Measurements from ENCODE around the gene C22orf42.
"Not testable (repeated sequence)": the region's sequence is repeated elsewhere in the genome, so short reads cannot be mapped to it uniquely, and the experiment has no call there.

Gene C22orf42

DNA sequence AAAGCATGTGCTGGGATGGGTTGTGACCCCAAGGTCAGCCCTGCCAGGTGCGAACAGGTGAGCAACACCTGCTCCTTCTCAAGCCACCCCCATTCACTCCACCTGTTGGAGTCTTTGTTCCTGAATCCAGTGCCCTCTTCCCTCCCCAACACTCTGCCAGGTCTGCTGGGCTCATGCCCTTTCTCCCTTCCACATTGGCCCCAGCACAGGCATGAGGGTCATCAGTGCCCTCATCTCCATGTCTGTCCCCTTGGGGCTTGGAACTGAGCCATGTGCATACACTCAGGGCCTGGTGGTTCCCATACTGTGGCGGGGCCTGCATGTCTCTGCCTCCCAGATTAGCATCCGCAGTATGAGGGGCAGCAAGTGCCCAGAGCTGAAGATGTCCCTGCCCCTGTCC, 26.7 kb upstream of the C22orf42 start:
- no peak for DNase-seq (ENCODE audit: low spot score)
- FAIRE-seq = no peak

DNA sequence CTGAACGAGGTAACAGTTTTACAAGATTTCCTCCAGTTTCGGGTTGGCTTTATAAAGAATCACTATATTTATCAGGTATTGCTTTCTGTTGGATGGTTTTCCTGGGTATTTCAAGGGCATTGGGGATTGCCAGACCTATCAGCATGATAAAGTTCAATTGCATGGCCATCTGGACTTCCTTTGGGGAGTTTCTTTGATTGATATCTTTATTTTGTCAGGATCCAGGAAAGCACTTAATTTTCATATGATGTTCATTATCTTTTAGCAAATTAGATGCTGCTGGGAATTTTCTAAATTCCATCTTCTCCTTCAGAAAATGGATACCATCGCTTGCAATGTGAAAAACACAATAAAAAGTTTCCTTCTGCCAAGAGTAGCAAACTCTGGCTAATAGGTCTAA, 24.5 kb upstream of the C22orf42 start:
- FAIRE-seq (no peak), DNase-seq (ENCODE audit: low spot score) (no peak)

DNA sequence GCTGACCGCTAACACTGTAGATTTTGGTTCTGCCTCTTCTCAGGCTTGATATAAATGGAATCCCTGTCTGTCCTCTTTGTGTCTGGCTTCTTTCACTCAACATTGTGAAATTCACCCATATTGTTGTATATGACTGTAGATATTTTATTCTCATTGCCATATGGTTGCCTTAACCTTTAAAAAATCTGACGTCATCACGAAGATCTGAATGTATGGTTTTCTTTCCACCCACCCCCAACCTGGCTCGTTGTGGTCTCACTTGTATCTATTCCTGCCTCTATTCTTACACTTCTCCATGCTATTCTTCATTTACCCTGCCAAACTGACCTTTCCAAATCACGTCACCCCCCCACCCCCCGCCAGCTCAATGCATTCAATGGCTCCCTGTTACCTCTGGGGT, 21.9 kb upstream of the C22orf42 start:
- no peak for DNase-seq (ENCODE audit: low spot score)
- FAIRE-seq = peak; percentile 61

DNA sequence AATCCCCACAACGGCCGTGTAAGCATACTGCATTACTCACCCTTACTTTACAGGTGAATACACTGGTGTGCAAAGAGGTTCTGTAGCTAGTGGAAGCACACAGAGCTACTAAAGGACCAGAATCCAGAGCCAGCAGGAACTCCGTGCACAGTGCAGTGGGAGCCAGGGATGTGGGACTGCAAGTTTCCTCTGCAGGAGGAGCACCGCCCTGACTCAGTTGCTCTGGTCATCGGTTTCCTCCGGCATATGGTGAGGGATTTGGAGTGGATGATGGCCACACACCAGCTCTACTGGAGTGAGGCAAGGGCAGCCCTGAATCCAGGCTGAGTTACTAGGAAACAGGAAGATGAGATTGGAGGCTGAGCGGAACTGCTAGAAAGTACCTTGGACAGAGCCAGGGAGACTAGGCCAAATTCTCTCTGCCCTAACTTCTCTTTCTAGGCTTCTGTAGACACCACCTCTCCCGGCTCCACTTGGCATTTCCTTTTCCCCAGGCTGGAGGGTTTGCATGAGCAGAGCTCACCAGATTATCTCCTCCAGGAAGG, 18.2 kb upstream of the C22orf42 start:
- FAIRE-seq (peak; percentile 30), DNase-seq (ENCODE audit: low spot score) (no peak)

DNA sequence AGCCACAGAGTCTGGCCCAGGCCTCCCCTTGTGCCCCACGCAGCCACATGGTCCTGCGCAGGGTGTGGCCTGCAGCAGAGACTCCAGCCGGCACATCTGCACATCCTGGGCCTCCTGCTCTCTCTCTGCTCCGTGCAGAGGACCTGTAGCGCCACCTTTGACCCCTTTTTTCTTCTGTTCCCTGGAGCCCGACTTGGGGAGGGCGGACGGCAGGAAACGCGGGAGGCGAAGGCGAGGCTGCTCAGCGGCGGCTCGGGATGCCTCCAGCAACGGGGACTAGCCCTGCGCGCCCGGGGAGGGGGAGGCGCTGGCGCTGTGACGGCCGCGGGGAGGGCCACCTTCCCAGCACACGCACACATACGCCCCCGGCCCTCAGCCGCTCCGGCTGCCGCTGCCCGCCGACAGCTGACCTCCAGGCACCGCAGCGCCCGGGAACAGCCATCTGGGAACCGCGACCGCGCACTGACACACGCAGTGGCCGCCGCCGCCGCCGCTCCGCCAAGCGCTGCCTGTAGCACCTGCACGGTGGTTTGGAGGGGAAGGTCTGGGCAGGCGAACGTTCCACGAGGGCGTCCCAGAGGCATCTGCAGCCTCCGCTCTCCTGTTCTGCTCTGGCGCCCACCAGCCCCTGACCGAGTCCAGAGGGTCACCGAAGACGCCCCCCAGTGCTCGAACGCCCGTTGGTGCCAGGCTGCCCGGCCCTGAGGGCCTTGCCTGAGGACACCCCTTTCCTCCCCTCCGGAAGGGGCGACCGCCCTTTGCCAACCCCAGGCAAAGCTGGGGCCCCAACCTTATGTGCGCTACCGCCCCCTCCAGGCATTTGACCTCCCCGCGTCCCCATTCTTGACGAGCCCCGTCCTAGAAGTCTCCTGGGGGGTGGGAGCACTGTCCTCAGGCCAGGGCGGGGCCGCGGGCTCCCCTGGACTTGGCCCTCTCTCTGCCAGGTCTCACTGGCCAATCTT, 16.9 kb upstream of the C22orf42 start:
- no peak for FAIRE-seq
- DNase-seq (ENCODE audit: low spot score) = no peak

DNA sequence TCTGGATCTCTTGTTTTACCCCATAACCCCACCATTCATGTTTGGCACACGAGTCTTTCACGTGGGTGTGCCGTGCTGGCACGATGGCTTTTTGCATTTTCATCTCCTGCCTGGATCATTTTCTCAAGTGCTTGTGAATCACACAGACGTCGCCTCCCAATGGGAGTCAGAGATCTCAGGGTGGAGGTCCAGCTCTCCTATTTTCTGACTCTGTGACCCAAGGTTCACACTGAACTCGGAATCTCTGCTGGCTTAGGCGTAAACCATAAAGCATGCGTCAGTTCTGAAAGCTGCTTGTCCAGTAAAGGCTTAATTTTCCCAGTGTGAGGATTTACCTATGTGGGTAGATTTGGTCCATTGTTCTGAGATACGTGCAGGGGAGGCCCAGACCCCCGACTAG, 16.0 kb upstream of the C22orf42 start:
- DNase-seq (ENCODE audit: low spot score) (no peak), FAIRE-seq (no peak)

DNA sequence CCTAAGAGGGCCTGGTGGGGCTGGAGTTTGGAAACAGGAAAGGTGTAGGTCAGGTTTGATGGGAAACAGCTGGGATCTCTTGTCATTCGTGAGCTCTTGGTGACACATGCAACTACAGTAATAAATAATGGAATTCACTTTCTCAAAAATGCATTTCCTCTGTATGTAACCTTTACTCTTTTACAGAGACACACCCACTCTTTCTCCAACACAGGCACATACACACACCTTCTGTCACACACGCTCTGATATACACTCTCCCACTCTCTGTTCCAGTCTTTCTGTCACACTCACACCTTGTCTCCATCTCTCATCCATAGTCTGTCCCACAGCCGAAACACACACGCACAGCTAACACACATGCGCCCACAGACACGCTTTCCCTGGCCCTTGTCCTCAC, 6.6 kb upstream of the C22orf42 start:
- FAIRE-seq (no peak), DNase-seq (ENCODE audit: low spot score) (no peak)

DNA sequence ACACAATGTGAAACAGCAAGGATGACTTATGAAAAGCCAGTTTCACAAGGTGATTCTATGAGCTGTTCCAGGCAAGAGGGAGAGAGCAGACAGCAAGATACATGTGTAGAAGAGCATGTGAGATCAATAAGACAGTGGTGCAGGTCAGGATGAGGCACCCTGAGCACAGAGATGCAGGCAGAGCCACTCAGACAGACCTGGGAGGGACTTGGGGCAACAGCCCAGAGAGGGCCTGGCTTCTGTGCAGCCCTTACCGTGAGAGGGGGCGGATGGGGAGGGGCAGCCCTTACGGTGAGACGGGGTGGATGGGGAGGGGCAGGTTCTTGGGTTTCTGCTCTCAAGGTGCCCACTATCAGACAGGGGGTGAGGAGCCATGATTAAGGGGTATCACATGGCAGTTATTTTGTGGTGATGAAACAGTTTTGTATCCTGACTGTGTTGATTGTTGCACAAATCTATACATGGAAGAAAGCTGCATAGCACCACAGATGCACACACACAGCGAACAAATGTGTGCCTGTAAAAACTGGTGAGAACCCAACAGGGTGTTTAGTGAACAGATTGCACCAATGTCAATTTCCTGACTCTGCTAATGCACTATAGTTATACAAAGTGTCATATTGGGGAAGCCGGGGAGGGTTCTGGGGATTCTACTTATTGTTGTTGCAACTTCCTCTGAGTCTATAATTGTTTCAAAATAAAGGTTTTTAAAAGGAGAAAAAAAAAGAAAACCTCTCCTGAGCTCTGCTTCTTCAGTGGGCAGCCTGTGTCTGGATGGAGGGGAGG, 5.2 kb upstream of the C22orf42 start:
- FAIRE-seq (peak; percentile 53), DNase-seq (ENCODE audit: low spot score) (no peak)

DNA sequence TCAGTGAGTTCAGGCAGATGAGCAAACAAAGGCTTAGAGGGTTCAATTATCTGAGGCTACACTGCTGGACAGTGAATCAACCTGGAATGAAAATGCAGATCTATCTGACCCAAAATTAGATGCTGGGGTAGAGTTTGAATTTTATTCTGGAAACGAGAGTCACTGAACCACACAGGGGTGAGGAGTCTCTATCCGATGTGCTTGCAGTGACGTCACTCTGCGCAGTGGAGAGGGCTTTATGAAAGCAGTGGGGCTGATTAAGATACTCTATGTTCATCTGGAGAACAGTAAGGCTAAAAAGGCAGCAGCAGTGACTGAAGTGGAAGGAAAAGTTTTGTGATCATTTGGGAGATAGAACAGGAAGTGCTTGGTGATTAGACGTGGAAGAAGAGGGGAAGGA, 1.3 kb upstream of the C22orf42 start:
- peak; percentile 96 for FAIRE-seq
- not testable (repeated sequence) for DNase-seq (ENCODE audit: low spot score)

DNA sequence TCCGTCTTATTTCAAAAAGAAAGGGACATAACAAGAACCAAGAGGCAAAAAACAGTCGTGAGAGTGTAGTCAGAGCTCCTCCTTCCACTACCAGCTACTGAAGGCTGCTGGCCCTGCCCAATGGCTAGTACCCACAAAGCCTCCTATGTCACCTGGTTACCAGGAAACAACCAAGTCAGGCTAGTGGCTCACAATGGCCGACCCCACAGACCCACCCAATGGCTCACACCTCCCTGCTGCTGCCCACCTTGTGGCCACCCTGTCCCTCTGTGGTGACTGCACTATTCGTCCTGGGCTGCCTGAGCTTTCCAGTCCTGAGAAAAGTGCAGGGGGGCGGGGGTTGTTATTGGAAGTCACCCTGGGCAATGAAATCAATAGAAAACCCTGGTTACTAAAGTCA, 1.5 kb downstream of the C22orf42 start:
- DNase-seq (ENCODE audit: low spot score) = not testable (repeated sequence)
- FAIRE-seq = peak; percentile 84

DNA sequence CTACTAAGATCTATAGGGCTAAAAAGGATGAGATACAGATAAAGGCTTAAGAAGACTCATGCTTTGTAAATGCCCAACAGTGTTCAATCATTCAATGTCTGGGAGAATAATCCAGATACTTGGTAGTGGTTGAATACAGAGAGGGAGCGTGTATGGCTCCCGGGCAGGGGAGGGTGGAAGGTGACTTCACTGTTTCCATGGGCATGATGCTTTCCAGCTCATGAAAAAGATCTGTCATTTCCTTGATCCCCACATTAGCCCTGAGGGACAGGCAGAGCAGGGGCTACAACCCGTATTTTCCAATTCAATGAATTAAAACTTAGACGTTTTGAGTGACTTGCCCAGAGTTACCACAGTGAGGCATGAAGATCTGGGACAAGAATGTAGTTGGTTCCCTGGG, 4.4 kb downstream of the C22orf42 start:
- not testable (repeated sequence) for FAIRE-seq; DNase-seq (ENCODE audit: low spot score)

DNA sequence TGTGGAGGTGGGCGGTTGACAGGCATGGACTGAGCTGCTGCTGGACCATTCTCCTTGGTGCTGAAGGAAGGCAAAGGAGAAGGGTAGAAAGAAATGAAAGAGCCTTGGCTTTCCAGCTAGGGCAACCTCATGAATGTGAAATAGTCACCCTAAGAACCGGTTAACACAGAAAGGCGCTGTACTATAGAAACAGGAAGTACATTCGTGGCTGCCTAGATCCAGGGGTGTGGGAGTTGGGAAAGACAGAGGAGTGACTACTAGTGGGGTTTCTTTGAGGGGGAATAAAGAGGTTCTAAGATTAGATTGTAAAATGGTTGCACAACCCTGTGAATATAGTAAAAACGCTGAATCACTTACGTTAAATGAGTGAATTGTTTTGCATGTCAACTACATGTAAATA, 7.5 kb downstream of the C22orf42 start:
- not testable (repeated sequence) for FAIRE-seq; DNase-seq (ENCODE audit: low spot score)

DNA sequence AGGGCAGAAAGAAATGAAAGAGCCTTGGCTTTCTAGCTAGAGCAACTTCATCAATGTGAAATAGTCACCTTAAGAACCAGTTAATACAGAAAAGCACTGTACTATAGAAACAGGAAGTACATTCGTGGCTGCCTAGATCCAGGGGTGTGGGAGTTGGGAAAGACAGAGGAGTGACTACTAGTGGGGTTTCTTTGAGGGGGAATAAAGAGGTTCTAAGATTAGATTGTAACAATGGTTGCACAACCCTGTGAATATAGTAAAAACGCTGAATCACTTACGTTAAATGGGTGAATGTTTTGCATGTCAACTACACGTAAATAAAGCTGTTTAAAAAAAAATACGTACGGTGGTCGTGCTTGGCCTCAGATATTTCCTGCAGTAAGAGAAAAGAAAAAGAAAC, 8.5 kb downstream of the C22orf42 start:
- not testable (repeated sequence) for DNase-seq (ENCODE audit: low spot score); FAIRE-seq

DNA sequence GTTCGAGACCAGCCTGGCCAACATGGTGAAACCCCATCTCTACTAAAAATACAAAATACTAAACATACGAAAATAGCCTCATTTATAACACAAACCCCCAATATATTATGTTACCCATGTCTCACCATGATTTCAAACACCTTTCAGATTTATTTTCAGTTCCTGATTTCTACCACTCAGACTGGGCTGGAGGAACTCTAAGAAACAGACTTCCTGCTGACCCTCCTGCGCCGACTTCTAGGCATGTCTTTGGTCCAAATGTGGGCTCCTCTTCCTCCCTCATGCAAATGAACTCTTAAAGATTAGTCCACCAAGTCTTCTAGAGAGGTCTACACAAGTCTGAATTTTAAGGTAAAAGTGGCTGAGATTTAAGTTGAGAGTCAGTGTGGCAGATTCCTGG, 10.7 kb downstream of the C22orf42 start:
- not testable (repeated sequence) for DNase-seq (ENCODE audit: low spot score); FAIRE-seq

DNA sequence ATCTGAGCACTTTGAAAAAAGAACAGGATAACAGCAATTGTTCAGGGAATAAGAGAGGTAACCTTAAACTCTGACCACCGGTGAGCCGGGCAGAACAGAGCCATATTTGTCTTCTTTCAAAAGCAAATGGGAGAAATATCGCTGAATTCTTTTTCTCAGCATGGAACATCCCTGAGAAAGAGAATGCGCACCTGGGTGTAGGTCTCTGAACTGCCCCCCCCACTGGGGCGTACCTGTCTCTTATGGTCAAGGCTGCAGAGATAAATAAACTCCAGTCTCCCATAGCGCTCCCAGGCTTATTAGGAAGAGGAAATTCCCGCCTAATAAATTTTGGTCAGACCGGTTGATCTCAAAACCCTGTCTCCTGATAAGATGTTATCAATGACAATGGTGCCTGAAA, 12.0 kb downstream of the C22orf42 start:
- not testable (repeated sequence) for DNase-seq (ENCODE audit: low spot score); FAIRE-seq

DNA sequence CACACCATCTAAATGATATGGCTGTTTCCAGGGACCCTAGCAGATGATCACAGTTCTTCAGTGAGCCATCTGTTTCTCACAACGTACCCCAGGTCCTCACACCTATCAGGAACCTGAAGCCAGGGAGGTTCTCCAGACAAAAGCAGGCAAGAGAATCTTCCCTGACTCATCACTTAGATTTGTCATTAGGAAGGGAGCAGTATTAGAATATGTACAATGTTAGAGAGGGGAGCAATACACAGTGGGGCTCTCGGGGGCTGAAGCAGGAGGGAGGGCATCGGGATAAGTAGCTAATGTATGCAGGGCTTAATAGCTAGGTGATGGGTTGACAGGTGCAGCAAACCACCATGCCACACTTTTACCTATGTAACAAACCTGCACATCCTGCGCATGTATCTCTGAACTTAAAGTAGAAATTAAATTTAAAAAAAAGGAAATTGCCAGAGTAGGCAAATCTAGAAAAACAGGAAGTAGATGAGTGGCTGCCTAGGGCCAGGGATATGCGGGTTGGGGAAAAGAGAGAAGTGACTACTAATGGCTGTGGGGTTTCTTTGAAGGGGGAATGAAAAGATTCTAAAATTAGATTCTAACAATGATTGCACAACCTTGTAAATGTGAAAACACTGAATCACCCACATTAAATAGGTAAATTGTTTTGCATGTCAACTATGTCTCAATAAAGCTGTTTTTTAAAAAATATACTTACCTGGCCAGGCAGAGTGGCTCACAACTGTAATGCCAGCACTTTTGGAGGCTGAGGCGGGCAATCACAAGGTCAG, 14.4 kb downstream of the C22orf42 start:
- no peak for DNase-seq (ENCODE audit: low spot score)

DNA sequence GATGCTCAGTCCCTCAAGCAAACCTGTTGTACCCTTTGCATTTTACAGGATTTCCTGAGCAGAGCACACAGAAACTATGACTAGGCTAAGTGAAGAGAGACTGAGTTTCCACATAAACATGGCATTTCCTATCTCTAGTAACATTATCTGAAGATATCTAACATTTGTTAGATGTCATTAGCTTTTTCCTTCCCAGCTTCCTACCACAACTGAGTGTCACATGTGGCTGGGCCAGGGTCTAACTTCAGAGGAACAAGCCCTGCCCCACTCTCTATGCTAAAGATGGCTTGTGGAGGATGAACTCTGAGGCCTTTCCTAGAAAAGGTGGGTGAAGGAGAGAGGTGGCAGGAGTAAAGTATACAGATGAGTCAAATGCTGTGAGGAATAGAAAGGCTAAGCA, 16.5 kb downstream of the C22orf42 start:
- DNase-seq (ENCODE audit: low spot score) = no peak
- FAIRE-seq = no peak

More for the DNA sequence above, 14.4 kb downstream of the C22orf42 start:
- no peak for FAIRE-seq

DNA sequence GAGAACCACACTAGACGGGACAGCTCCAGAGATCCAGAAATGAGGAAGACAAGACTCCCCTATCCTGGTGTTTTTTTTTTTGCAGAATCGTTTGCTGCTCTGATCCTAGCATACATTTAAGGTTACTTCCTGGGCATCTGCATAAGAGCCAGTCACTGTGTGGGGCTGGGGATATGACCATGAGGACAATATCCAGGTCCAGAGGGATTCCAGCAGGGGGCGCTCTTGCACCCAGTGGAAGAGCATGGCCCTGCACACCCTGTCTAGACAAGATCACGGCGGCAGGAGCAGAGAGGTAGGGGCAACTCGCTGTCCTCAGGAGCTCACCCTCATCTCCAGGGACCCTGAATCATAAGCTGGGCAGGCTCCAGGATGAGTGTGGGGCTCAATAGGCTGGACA, 18.4 kb downstream of the C22orf42 start:
- not testable (repeated sequence) for DNase-seq (ENCODE audit: low spot score)
- peak; percentile 90 for FAIRE-seq

DNA sequence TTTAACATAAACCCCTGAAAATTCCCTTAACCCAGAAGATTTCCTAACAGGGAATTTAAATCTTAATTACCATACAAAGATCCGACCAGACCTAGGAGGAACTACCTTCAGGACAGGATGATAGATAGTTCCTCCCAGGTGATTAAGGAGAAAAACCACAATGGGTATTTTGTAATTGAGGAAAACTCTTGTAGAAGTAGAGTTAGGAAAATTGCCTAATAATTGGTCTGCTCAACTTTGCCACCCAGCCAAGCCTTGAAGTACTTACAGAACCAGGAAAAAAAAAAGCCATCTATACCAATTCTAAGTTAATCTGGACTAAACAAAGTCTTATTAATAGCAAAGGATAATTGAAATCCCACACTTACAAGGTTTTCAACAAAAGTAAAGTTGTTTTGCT, 20.5 kb downstream of the C22orf42 start:
- DNase-seq (ENCODE audit: low spot score); FAIRE-seq: not testable (repeated sequence)

DNA sequence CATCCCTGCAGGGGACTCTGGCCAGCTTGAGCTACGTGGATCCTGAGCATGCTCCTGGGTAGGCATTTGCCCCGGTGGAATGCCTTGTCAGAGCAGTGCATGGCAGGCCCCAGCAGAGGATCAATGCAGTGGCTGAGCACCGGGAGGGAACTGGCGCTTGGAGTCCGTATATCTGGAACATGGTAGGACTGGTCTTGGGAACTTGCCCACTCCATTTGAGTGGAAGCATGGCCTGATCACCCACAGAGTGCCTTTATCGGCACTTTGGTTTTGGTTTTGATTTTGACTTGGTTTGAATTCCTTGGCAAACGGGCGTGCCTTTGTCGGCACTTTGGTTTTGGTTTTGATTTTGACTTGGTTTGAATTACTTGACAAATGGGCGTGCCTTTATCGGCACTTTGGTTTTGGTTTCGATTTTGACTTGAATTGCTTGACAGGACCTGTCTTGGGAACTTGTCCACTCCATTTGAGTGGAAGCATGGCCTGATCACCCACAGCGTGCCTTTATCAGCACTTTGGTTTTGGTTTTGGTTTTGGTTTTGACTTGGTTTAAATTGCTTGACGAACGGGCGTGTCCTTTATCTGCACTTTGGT, 21.3 kb downstream of the C22orf42 start:
- peak; percentile 36 for DNase-seq (ENCODE audit: low spot score)
- FAIRE-seq = not testable (repeated sequence)

DNA sequence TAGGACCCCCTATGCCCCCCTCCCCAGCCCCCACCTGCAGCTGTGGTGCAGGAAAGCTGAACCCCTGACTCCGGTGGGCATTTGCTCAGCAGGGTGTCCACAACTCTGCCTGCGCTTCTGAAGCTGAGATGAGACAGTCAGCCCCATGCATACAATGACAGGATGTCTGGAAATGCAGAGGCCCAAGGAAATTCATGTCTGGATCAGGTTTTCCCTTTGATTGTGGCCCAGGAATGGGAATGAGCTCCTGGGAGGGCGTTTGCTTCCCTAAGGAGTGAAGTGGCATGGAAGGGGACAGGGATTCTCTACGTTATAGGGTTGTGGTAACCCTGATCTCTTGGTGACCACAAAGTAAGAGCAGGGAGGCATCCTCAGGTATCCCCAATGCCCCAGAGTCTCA, 22.2 kb downstream of the C22orf42 start:
- FAIRE-seq; DNase-seq (ENCODE audit: low spot score): not testable (repeated sequence)

All from urothelium cell line (cell line).